ENCODE results near the gene PMEL. TPM values are rescaled to one million over a fixed set of nuclear protein-coding genes. Genes with fewer than 3 reads are reported as not detected.
A peak's percentile ranks its signal among the peaks of the same experiment; 100 is the strongest.
"Not testable (repeated sequence)": the region's sequence is repeated elsewhere in the genome, so short reads cannot be mapped to it uniquely, and the experiment has no call there.

The PMEL gene
- total and polyA plus RNA-seq, 8 donors: 0.58 to 4.0 (median 1.3) TPM; not detected in 1

- H3K27ac ChIP-seq: peak within 1 kb of the TSS; percentile 90 to 99 (median 96)
- H3K36me3 ChIP-seq: peaks cover 0 to 9% (median 5%) of the 10 kb centered on the region in 4 donors
- no peaks in the 10 kb centered on the region for H3K27me3 ChIP-seq
- DNase-seq: peak; percentile 88 to 91
- H3K4me3 ChIP-seq: peak within 1 kb of the TSS; percentile 75 to 90 (median 88)
- WGBS, 5 donors: 2 to 6% (median 4%) methylated on average over 31 to 49 of the region's 49 CpGs
- peaks cover 36 to 76% (median 61%) of the 10 kb centered on the region in 4 donors for H3K4me1 ChIP-seq
- TF ChIP-seq EP300 (IDR thresholded peaks at IDR 0.05): no peak
- peak in 2 of 3 donors; percentile 47 to 70 for TF ChIP-seq POLR2AphosphoS5 (IDR thresholded peaks at IDR 0.05)
- no peaks in the 10 kb centered on the region for H3K9me3 ChIP-seq
- intact Hi-C loops (cut with DNase I; ENCODE audit: low total_unique reads): no loop called here
Observed at GRCh38 chr12:55927588-55928502, 38.0 kb downstream of the PMEL start, which contains the start of gene PYM1. TSS of gene PYM1 (minus strand) at chr12:55927894. CDS start at chr12:55927761, 133 bp downstream.

- intact Hi-C loops (cut with DNase I; ENCODE audit: low total_unique reads): no loop called here
- TF ChIP-seq, protein P1, sequence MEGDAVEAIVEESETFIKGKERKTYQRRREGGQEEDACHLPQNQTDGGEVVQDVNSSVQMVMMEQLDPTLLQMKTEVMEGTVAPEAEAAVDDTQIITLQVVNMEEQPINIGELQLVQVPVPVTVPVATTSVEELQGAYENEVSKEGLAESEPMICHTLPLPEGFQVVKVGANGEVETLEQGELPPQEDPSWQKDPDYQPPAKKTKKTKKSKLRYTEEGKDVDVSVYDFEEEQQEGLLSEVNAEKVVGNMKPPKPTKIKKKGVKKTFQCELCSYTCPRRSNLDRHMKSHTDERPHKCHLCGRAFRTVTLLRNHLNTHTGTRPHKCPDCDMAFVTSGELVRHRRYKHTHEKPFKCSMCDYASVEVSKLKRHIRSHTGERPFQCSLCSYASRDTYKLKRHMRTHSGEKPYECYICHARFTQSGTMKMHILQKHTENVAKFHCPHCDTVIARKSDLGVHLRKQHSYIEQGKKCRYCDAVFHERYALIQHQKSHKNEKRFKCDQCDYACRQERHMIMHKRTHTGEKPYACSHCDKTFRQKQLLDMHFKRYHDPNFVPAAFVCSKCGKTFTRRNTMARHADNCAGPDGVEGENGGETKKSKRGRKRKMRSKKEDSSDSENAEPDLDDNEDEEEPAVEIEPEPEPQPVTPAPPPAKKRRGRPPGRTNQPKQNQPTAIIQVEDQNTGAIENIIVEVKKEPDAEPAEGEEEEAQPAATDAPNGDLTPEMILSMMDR (IDR thresholded peaks at IDR 0.05): peak in 5 of 7 experiments; percentile 55 to 69 (median 60)
- TF ChIP-seq POLR2A (IDR thresholded peaks at IDR 0.05): no peak
- no peak for TF ChIP-seq EP300 (IDR thresholded peaks at IDR 0.05)
- peak in 2 of 3 donors; percentile 60 to 74 for TF ChIP-seq POLR2AphosphoS5 (IDR thresholded peaks at IDR 0.05)
- Histone ChIP-seq H3K27ac (peak overlapping the region; percentile 90 to 99 (median 96)), H3K4me1 (peaks cover 33 to 70% (median 58%) of the 10 kb centered on the region in 4 donors), H3K9me3 (no peaks in the 10 kb centered on the region), H3K36me3 (peaks cover 0 to 17% (median 13%) of the 10 kb centered on the region in 4 donors), H3K27me3 (no peaks in the 10 kb centered on the region), H3K4me3 (peak overlapping the region; percentile 75 to 90 (median 88))
- 0 to 2% (median 0%) methylated on average over 33 to 42 of the region's 42 CpGs for WGBS, 5 donors
- peak; percentile 90 to 98 for DNase-seq
Observed at GRCh38 chr12:55926738-55927587, 38.9 kb downstream of the PMEL start.

DNA sequence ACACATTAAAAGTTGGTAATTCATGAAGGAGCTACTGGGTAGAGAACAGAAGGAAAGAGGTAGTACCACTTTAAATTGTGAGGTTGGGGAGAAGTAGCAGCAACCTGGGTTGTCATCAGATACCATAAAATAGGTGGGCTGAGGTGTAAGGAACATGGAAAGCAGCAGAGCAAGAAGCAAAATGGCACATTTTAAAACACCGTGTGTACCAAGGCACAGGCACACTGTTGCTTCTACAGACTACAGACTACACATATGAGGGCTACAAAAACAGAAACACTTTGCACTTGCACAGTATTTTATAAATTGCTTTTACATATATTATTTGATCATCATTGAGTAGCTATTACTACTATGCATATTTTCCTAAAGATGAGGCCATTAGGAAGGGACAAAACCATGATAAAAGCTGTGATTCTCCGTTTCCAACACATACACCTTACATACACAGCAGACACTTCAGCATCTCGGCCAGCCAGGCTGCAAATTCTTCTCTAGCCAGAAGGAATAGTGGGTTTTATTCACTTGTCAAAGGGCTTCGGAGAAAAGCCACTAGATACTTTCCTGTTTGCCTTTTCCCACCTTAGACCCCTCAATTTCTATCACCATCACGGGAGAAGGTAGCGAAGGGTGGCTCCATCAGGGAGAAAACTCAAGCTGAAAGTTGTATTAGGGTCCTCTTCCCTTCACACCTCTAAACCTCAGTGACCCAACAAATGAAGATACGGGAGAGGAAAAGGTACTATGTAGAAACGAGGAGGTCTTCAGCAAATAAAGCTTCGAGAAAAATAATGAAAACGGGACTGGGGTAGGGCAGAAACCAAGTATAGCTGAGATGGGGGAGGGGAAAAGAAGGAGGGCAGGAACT, 39.7 kb downstream of the PMEL start:
- Histone ChIP-seq H3K27ac (peak overlapping the region; percentile 90 to 99 (median 96)), H3K36me3 (peaks cover 0 to 21% (median 17%) of the 10 kb centered on the region in 4 donors), H3K9me3 (no peaks in the 10 kb centered on the region), H3K27me3 (no peaks in the 10 kb centered on the region), H3K4me1 (peaks cover 29 to 72% (median 59%) of the 10 kb centered on the region in 4 donors), H3K4me3 (peak overlapping the region; percentile 75 to 90 (median 88))
- no peak for DNase-seq
- TF ChIP-seq EP300 (IDR thresholded peaks at IDR 0.05): no peak
- no peak for TF ChIP-seq POLR2AphosphoS5 (IDR thresholded peaks at IDR 0.05)
- TF ChIP-seq, protein P1 (IDR thresholded peaks at IDR 0.05): no peak
- TF ChIP-seq POLR2A (IDR thresholded peaks at IDR 0.05): no peak
- WGBS, 5 donors: 7 to 11% (median 9%) methylated on average over 10 of the region's 10 CpGs
- intact Hi-C loops (cut with DNase I; ENCODE audit: low total_unique reads): no loop called here

DNA sequence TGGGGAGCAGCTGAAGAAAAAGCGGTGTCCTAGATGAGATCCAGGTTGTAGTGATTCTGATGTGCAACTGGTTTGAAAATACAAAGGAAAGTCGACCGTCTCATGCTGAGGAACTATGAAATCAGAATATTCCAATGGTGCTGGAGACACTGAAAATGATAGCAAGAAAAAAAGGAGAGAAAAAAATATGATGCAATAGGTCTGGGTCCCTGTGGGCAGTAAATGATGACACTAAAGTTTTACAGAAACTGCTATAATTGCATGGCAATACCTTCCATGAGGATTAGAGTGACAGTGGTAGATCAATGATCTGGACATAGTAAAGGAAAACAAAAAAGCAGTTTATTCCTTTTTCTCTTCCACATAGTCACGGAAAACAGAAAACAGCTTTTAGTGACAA, 40.5 kb downstream of the PMEL start:
- Histone ChIP-seq H3K36me3 (peaks cover 0 to 21% (median 17%) of the 10 kb centered on the region in 4 donors), H3K4me1 (peaks cover 22 to 68% (median 54%) of the 10 kb centered on the region in 4 donors), H3K27ac (no peak overlapping the region), H3K9me3 (no peaks in the 10 kb centered on the region), H3K4me3 (no peak overlapping the region), H3K27me3 (no peaks in the 10 kb centered on the region)
- TF ChIP-seq POLR2AphosphoS5 (IDR thresholded peaks at IDR 0.05): no peak
- TF ChIP-seq, protein P1 (IDR thresholded peaks at IDR 0.05): no peak
- TF ChIP-seq POLR2A (IDR thresholded peaks at IDR 0.05): no peak
- TF ChIP-seq EP300 (IDR thresholded peaks at IDR 0.05): no peak
- 76 to 87% (median 78%) methylated on average over 4 of the region's 4 CpGs for WGBS, 5 donors
- no peak for DNase-seq
- intact Hi-C loops (cut with DNase I; ENCODE audit: low total_unique reads): no loop called here

DNA sequence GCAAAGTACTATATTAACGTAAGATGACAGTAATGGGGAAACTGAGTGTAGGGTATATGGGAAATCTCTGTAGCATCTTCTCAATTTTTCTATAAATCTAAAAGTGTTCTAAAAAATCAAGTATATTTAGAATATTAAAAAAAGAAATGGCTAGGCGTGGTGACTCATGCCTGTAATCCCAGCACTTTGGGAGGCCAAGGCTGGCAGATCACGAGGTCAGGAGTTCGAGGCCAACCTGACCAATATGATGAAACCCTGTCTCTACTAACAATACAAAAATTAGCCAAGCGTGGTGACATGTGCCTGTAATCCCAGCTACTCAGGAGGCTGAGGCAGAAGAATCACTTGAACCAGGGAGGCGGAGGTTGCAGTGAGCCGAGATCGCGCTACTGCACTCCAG, 42.2 kb downstream of the PMEL start:
- H3K27ac ChIP-seq, H3K9me3 ChIP-seq, H3K27me3 ChIP-seq, DNase-seq, H3K4me3 ChIP-seq: not testable (repeated sequence)
- WGBS, 5 donors: 90 to 97% (median 94%) methylated on average over 9 of the region's 9 CpGs
- intact Hi-C loops (cut with DNase I; ENCODE audit: low total_unique reads): loop anchor here (5.0 kb wide), 1 partner anchor 91 kb away; no protein-coding TSS in a partner anchor
- Histone ChIP-seq H3K36me3 (peaks cover 0 to 21% (median 17%) of the 10 kb centered on the region in 4 donors), H3K4me1 (peaks cover 15 to 62% (median 41%) of the 10 kb centered on the region in 4 donors)
